HEK293 (cell line): ENCODE measurements around the gene PYDC2.

Experiments used
- CTCF ChIP-seq: fragments of 450-650 bp; formaldehyde crosslinking; IDR thresholded peaks from 2 replicates; pipeline ENCODE4 v1.5.1; 2016; ENCODE audit warnings: missing biosample characterization, missing genetic modification characterization
- PBX3 ChIP-seq: sonication (generic); formaldehyde crosslinking; IDR thresholded peaks from 2 replicates; pipeline ENCODE4 v1.8.1; 2022; ENCODE audit warnings: mild to moderate bottlenecking, moderate library complexity, missing genetic modification reagents
- REST ChIP-seq: fragments of 450-650 bp; formaldehyde crosslinking; IDR thresholded peaks from 2 replicates; pipeline ENCODE4 v1.5.1; 2016; ENCODE audit warnings: missing biosample characterization, missing genetic modification characterization
- SETDB1 ChIP-seq: IDR thresholded peaks from one replicate; pipeline ENCODE4 v1.6.1; 2017; ENCODE audit warnings: mild to moderate bottlenecking, low read length, moderate library complexity, mixed read lengths; ENCODE audit not compliant: insufficient read length
- TCF7L2 ChIP-seq: IDR thresholded peaks from 2 replicates; pipeline ENCODE4 v1.6.1; 2011; ENCODE audit warnings: low read depth, mild to moderate bottlenecking, inconsistent platforms, low read length, moderate library complexity, borderline replicate concordance
- YY1 ChIP-seq: fragments of 450-650 bp; formaldehyde crosslinking; IDR thresholded peaks from 2 replicates; pipeline ENCODE4 v1.5.1; 2018; ENCODE audit warnings: missing biosample characterization, missing genetic modification characterization
- ZNF174 ChIP-seq: fragments of 450-650 bp; formaldehyde crosslinking; IDR thresholded peaks from 2 replicates; pipeline ENCODE4 v1.5.0; 2017; ENCODE audit warnings: missing biosample characterization, mild to moderate bottlenecking, missing genetic modification characterization
- ZNF26 ChIP-seq: fragments of 450-650 bp; formaldehyde crosslinking; IDR thresholded peaks from 2 replicates; pipeline ENCODE4 v1.5.1; 2016; ENCODE audit warnings: missing biosample characterization, missing genetic modification characterization
- ZNF335 ChIP-seq: fragments of 450-650 bp; formaldehyde crosslinking; conservative IDR thresholded peaks from 2 replicates; pipeline ENCODE4 v1.5.1; 2016; ENCODE audit warnings: missing biosample characterization, missing genetic modification characterization
- ZNF449 ChIP-seq: fragments of 450-650 bp; formaldehyde crosslinking; IDR thresholded peaks from 2 replicates; pipeline ENCODE4 v1.5.1; 2017; ENCODE audit warnings: missing biosample characterization, mild to moderate bottlenecking, missing genetic modification characterization, moderate library complexity
- ZNF558 ChIP-seq: fragments of 450-650 bp; formaldehyde crosslinking; IDR thresholded peaks from 2 replicates; pipeline ENCODE4 v1.5.1; 2016; ENCODE audit warnings: missing biosample characterization, missing genetic modification characterization
- ZNF585B ChIP-seq: fragments of 450-650 bp; formaldehyde crosslinking; IDR thresholded peaks from 2 replicates; pipeline ENCODE4 v1.5.1; 2016; ENCODE audit warnings: missing biosample characterization, missing genetic modification characterization
- ZNF776 ChIP-seq: fragments of 450-650 bp; formaldehyde crosslinking; IDR thresholded peaks from 2 replicates; pipeline ENCODE4 v1.5.0; 2017; ENCODE audit warnings: missing biosample characterization, missing genetic modification characterization, borderline replicate concordance
- ZSCAN4 ChIP-seq: fragments of 450-650 bp; formaldehyde crosslinking; IDR thresholded peaks from 2 replicates; pipeline ENCODE4 v1.5.1; 2017; ENCODE audit warnings: missing biosample characterization, missing genetic modification characterization

GRCh38 chr3:191492601-191493000, 31.6 kb downstream of the PYDC2 start:
- TF ChIP-seq PBX3 (CRISPR knock-in tag) (no peak), TCF7L2 (no peak), CTCF (tag by site-specific recombination) (no peak), ZNF335 (tag by site-specific recombination) (no peak), ZNF558 (tag by site-specific recombination) (no peak), ZNF26 (tag by site-specific recombination) (no peak), REST (tag by site-specific recombination) (no peak), ZNF585B (tag by site-specific recombination) (no peak), ZNF776 (tag by site-specific recombination) (no peak), ZSCAN4 (tag by site-specific recombination) (no peak), ZNF449 (tag by site-specific recombination) (no peak), SETDB1 (no peak), YY1 (tag by site-specific recombination) (no peak), ZNF174 (tag by site-specific recombination) (no peak)
